GM10248 (cell line): ENCODE measurements around the gene WDR18.

ENCODE experiments used
- CTCF ChIA-PET: fragments of 300-600 bp; sonication (Branson Sonifier 250); formaldehyde crosslinking; extraction: SDS; loops from one replicate; lab custom pipeline; 2021; ENCODE audit warnings: antibody characterized with exemption; lab: Yijun Ruan, JAX
- POLR2A ChIA-PET: fragments of 350-650 bp; sonication (Branson Sonifier 250); formaldehyde crosslinking; extraction: SDS; loops from one replicate; lab custom pipeline; 2020; ENCODE audit warnings: antibody characterized with exemption; lab: Yijun Ruan, JAX
- DNase-seq: peaks from one replicate; pipeline ENCODE4 v3.0.0; 2012; ENCODE audit errors: extremely low spot score
- CTCF ChIP-seq: IDR thresholded peaks from 2 replicates; pipeline ENCODE4 v1.5.1; 2012; ENCODE audit warnings: mild to moderate bottlenecking, low read depth; ENCODE audit errors: extremely low read depth, missing control alignments, control extremely low read depth

WDR18 gene

GRCh38 chr19:993831-994393 lies 9.8 kb downstream of the WDR18 start:
- no peak for DNase-seq
- CTCF ChIA-PET = interaction anchor here (1.7 kb wide), 1 partner anchor 10 kb away, joined by 5 read pairs; the partner anchor contains the start of gene WDR18
- TF ChIP-seq CTCF = no peak
- POLR2A ChIA-PET = no interaction called here

GRCh38 chr19:994516-994915 lies 10.4 kb downstream of the WDR18 start:
- DNase-seq = no peak
- no peak for TF ChIP-seq CTCF
- ChIA-PET POLR2A (no interaction called here), CTCF (interaction anchor here (1.7 kb wide), 2 partner anchors 10 to 72 kb away, joined by 5 to 7 read pairs; partner anchors contain the start of gene WDR18)

GRCh38 chr19:995051-995827 lies 11.1 kb downstream of the WDR18 start:
- ChIA-PET POLR2A (no interaction called here), CTCF (interaction anchor here (1.1 to 1.7 kb wide), 3 partner anchors 11 to 132 kb away, joined by 3 to 7 read pairs (median 5); partner anchors contain the start of gene WDR18)
- no peak for TF ChIP-seq CTCF
- DNase-seq = no peak

- ChIA-PET CTCF (interaction anchor here (1.1 to 2.4 kb wide), 6 partner anchors 9 to 133 kb away, joined by 3 to 9 read pairs (median 5); no protein-coding TSS in a partner anchor), POLR2A (no interaction called here)
- peak; percentile 72 for DNase-seq
- TF ChIP-seq CTCF = no peak
Observed at GRCh38 chr19:996051-996838, 12.1 kb downstream of the WDR18 start.

- CTCF ChIA-PET = interaction anchor here (0.8 to 2.4 kb wide), 9 partner anchors 10 to 227 kb away, joined by 3 to 9 read pairs (median 3); partner anchors contain the start of gene WDR18
- DNase-seq = no peak
- TF ChIP-seq CTCF = no peak
- POLR2A ChIA-PET = interaction anchor here (0.6 kb wide), 1 partner anchor 300 kb away, joined by 7 read pairs; no protein-coding TSS in a partner anchor
Observed at GRCh38 chr19:998064-998463, 13.9 kb downstream of the WDR18 start.

GRCh38 chr19:999379-999719 lies 15.2 kb downstream of the WDR18 start:
- TF ChIP-seq CTCF = no peak
- no peak for DNase-seq
- ChIA-PET POLR2A (no interaction called here), CTCF (interaction anchor here (1.0 to 1.4 kb wide), 3 partner anchors 12 to 78 kb away, joined by 3 read pairs; partner anchors contain the start of gene WDR18)
